GM18505 (cell line): Measurements from ENCODE around the gene CTSZ.

Experiments used
- ATAC-seq: cut with Tn5 transposase; IDR thresholded peaks from one replicate; pipeline ENCODE4 v1.9.1; 2021; ENCODE audit not compliant: unreplicated experiment
- POLR2A ChIP-seq: IDR thresholded peaks from 4 replicates; pipeline ENCODE4 v1.6.1; 2011; ENCODE audit warnings: borderline replicate concordance; ENCODE audit not compliant: insufficient read depth, insufficient read length; ENCODE audit errors: extremely low read depth

CTSZ gene

GRCh38 chr20:58982406-58983114 lies 24.5 kb downstream of the CTSZ start:
- TF ChIP-seq POLR2A = no peak
- no peak for ATAC-seq

GRCh38 chr20:58981628-58982364 lies 25.3 kb downstream of the CTSZ start:
- no peak for TF ChIP-seq POLR2A
- ATAC-seq = peak; percentile 1

GRCh38 chr20:58980711-58981627 lies 26.1 kb downstream of the CTSZ start, which contains the start of gene NELFCD:
NELFCD (plus strand) TSS chr20:58981256; CDS start chr20:58981310, 54 bp downstream.
- ATAC-seq = peak; percentile 77
- peak; percentile 90 for TF ChIP-seq POLR2A

- no peak for TF ChIP-seq POLR2A
- no peak for ATAC-seq
These were observed 28.5 kb downstream of the CTSZ start for GRCh38 chr20:58978351-58979190.

GRCh38 chr20:58976061-58976730 lies 30.9 kb downstream of the CTSZ start:
- ATAC-seq = no peak
- TF ChIP-seq POLR2A = no peak

GRCh38 chr20:58975353-58975752 lies 31.7 kb downstream of the CTSZ start:
- no peak for TF ChIP-seq POLR2A
- no peak for ATAC-seq

- TF ChIP-seq POLR2A = no peak
- no peak for ATAC-seq
These were observed 33.2 kb downstream of the CTSZ start for GRCh38 chr20:58973866-58974265.

GRCh38 chr20:58973179-58973578 lies 33.9 kb downstream of the CTSZ start:
- ATAC-seq = no peak
- TF ChIP-seq POLR2A = no peak

GRCh38 chr20:58971429-58971828 lies 35.6 kb downstream of the CTSZ start:
- ATAC-seq = no peak
- TF ChIP-seq POLR2A = no peak

GRCh38 chr20:58970146-58970545 lies 36.9 kb downstream of the CTSZ start:
- no peak for ATAC-seq

GRCh38 chr20:58969439-58969838 lies 37.6 kb downstream of the CTSZ start:
- no peak for TF ChIP-seq POLR2A
- ATAC-seq = no peak

More at GRCh38 chr20:58970146-58970545, 36.9 kb downstream of the CTSZ start:
- no peak for TF ChIP-seq POLR2A
